ENCODE measurements around the gene CLUH.
A peak's percentile ranks its signal among the peaks of the same experiment; 100 is the strongest.
"Not testable (repeated sequence)": the region's sequence is repeated elsewhere in the genome, so short reads cannot be mapped to it uniquely, and the experiment has no call there.

Gene CLUH

DNA sequence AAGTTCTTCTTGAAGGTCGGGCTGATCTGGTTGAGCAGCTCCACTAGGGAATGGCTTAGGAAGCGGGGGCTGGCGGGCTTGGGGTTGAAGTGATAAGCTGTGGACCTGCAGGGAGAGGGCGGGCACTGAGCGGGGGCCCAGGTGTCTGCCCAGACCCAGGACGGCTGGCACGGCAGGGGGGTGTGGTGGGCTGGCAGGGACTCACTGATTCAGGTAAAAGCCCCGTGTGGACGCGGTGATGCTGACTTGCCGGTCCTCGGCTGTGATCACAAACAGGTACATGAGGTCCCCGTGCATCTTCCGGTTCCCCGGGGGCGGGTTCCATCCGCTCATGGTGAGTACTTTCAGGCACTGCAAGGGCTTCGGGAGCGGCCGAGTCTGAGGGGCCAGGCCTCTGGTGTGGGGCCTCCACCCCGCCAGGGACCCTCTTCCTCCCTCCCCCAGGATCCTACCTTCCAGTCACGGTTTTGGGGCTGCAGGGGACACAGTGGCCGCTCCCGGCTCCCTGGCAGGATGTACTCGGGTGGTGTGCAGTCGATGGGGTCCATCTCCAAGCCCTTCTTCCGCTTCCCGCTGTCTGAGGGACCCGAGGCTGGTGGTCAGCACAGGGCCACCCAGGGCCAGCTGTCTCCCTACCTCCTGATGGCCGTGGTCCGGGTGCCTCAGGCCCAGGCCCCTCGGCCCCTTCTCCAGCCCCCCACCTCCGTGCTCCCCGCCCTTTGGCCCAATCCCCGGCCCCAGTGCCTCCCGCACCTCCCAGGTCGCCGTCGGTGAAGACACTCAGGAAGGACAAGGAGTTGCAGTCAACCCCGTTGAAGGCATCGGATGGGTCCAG, 10.2 kb downstream of the CLUH start:
- DNase-seq = no peak

DNA sequence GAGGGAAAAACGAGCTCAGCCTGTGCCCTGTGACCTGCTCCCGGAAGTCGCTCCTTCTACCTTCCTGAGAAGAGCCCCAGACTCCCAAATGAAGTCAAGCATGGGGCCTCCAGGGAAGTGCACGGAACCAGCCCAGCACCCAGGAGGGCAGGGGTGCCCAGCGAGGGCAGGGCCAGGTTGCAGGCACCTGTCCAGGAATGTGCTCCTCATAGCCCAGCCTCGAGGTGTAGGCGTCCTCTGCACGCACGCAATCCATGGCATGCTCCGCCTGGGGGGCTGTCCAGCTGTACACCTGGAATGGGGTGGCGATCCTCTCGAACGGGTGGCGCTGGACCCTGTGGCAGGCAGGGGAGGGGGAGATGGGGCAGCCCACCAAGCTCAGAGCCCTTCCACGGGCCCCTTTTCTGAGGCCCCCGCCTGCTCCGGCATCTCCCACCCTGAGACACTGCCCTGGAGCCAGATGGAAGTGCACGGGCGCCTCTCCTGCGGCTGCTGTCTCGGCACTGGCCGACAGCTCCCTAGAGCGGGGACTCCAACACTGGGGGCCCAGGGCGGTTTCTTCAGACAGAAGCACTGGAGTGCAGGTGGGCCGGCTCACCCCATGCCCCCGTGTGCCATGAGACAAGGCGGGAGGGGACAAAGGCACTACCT, 10.9 kb downstream of the CLUH start:
- no peak for DNase-seq

DNA sequence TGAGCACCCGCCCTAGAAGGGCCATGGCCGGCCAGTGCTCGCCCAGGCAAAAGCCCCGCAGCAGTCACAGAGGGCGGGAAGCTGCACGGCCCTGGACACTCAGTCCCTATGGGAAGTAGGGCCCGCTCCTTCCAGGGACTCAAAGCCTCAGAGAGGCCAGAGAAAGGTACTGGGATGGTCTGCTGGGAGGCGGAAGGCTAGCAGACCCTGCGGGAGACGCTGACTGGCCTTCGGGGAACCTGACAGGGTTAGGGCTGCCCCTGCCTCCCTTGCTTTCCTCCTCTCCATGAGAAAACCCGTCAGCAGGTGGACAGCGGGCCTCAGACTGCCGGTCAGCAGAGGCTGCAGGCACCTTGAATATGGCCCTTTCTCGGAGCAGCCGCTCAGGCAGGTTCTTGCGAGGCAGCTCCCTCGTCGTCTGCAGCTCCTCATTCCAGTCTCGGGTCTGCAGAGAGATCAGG, 11.5 kb downstream of the CLUH start:
- DNase-seq = no peak

DNA sequence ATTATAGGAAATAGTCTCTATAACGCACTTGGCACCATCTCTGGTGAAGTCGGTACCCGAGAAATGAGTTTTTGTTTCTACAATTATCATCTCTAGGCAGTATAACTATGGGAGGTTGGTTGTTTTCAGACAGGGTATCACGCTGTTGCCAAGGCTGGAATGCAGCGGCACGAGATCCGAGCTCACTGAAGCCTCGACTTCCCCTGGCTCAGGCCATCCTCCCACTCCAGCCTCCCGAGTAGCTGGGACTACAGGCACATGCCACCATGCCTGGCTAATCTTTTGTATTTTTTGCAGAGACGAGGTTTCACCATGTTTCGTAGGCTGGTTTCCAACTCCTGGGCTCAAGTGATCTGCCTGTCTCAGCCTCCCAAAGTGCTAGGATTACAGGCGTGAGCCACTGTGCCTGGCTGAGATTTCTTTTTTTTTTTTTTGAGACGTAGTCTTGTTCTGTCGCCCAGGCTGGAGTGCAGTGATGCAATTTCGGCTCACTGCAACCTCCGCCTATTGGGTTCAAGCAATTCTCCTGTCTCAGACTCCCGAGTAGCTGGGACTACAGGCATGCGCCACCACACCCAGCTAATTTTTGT, 12.3 kb downstream of the CLUH start:
- DNase-seq = not testable (repeated sequence)

DNA sequence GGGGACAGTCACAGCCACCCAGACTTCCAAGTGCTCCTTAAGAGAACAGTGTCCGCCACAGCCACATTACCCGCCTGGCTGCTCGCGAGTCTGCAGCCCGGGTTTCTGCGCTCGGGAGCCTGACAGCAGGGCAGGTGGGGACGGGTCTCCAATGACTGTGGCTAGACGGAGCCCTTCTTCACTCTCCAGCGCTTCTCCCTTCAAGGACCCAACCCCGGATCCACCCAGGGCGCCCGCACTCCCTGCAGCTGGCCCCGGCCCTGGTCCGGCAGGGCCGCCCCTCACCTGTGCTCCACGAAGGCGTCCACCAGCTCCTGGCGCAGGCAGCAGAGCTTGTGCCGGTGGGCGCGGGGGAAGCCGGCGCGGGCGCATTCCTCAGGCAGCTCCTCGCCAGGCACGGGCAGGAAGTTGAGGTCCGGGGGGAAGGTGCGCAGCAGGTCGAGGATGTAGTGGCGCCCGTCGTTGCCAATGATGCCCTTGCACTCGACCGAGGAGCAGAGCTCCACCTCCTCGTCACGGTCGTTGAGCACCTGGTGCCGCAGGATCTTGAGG, 13.9 kb downstream of the CLUH start:
- DNase-seq = no peak

DNA sequence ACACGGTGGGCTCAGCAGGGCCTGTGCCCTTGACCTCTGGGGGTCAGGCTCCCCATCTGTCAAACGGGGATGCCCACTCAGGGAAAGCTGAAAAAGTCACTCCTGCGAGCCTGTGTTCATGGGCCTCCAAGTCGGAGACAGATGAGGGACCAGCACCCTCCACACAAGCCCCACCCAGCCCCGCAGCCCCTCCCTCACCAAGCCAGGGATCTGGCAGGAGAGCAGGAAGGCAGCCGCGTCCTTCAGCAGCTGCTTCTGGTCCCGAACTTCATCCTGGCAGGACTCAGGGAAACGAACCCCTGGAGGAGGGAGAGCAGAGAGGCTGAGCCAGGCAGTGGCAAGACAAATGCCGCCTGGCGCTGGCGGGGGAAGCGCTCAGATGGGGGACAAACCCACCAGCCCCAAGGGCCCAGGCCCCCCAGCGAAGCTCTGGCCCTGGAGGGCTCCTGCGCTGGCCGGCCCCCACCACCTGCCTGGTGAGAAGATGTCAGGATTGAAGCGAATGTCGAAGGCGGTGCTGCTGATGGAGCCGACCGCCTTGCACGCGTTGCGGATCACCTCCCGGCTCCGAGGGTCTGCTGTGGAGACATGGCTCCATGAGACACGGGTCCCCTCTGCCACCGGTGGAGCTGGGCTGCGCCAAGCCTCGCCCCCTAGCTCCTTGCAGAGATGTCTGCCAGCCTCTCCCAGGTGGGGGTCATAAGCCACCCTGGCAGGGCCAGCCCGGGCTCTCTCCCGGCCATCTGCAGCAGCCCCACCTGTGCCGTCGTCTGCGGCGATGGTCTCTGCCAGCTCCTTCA, 15.4 kb downstream of the CLUH start:
- DNase-seq = no peak

DNA sequence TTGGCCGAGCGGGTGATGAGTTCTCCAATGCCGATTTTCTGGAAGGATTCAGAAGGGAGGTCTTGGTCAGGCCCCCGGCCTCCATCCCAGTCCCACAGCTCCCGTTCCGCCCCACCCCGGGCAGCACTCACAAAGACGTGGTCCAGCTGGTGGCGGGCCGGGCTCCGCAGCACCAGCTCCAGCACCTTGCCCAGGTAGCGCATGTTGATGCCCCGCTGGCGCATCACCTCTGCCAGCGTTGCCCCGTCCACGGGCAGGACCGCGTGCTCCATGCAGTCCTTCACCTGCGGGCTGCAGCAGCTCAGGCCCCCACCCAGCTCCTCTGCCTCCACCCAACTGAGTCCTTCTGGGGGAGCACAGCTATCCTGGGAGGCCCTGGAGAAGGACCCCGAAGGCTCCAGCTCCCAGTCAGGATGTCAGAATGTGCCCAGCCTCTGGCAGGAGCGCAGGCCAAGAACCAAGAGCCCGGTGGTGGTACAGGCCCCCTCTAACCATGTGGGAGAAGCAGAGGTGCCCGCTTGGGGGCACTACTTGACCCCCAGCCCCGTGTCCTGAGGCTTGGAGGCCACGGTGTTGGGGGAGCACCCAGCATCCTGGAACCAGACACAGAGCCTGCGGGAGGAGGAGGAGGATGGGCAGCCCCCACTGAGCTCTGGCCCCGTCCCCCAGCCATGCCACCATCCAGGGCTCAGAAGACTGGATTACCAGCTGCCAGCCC, 16.2 kb downstream of the CLUH start:
- DNase-seq = no peak

DNA sequence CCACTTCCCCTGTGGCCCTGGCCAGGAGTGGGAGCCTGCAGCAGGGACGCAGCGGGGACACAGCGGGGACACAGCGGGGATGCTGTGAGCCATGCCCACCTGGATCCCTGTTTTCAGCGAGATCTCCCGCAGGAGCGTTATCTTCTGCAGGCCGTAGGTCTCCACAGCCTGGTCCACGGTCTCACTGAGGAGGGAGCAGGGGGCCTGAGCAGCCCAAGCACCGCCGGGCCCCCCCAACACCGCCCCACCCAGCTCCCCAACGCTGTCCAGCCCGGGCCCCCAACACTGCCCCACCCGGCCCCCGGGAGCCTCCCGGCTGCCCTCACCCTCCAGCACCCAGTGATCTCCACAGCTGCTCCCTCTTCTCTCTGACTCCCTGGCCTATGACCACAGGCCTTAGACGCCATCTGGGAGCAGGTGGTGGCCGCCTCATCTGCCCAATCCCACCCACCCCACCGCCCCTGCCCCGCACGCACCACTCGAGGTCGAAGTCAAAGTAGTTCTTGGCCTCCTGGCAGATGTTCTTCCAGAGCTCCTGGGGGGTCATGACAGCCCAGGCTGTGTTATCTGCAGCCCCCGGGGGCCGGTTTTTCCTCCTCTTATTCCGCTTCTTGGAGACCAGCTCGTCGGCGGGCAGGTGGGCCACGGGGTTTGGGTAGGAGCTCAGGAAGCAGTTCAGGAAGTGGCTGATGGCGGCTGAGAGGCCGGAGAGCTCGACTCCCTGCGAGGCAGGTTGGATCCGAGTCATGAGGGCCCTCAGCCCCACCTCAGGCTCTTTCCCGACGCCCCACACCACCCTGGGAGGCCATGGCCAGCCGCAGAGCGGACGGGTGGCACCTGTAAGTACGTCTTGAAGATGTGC, 17.0 kb downstream of the CLUH start:
- DNase-seq = no peak

DNA sequence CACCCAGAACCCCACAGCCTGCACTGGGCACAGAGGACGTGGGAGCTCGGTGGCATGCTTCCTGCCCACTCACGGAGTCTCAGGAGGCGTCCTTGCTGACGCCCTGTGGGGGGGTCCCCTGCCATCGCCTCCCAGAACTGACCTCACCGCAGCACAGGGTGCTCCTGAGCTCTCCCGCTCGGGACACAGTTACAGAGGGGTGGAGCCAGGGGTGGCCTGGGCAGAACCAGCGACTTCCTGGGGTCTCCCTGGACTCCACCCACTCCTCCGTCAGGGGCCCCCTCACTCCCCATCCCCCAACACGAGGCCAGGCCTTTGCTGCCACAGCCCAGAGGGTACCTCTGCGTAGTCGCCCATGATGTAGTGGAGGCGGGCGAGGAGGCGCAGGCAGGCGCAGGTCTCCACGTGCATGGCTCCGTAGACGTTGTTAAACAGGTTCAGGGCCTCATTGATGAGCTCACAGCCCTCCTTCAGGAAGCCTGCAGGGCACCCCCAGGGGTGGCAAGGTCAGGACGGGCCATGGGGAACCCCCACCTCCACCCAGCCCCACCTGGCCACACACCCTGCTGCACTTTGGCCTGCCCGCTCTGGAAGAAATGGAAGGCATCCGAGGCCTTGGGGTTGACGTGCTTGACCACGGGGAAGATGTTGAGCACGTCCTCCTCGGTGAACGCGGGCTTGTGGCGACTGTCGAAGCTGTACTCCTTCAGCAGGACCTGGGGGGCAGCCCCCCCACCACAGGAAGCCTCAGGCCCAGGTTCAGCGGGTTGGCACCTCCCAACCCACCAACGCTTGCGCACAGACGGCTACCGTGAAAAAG, 17.8 kb downstream of the CLUH start:
- no peak for DNase-seq

DNA sequence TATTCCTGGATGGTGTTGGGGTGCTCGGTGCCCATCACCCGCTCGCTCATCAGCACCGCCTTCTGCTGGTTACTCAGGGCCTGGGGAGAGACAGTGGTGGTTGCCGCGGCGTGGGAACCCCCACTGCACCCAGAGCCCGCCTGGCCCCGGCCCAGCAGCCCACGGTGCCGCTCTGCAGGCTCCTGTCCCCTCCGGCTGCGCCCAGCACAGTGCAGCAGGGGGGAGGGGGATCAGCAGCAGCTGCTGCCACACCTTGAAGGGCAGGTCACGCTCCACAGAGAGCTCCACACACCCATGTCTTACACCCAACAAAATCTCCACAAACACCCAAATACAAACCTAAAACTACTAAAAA, 18.8 kb downstream of the CLUH start:
- no peak for DNase-seq

DNA sequence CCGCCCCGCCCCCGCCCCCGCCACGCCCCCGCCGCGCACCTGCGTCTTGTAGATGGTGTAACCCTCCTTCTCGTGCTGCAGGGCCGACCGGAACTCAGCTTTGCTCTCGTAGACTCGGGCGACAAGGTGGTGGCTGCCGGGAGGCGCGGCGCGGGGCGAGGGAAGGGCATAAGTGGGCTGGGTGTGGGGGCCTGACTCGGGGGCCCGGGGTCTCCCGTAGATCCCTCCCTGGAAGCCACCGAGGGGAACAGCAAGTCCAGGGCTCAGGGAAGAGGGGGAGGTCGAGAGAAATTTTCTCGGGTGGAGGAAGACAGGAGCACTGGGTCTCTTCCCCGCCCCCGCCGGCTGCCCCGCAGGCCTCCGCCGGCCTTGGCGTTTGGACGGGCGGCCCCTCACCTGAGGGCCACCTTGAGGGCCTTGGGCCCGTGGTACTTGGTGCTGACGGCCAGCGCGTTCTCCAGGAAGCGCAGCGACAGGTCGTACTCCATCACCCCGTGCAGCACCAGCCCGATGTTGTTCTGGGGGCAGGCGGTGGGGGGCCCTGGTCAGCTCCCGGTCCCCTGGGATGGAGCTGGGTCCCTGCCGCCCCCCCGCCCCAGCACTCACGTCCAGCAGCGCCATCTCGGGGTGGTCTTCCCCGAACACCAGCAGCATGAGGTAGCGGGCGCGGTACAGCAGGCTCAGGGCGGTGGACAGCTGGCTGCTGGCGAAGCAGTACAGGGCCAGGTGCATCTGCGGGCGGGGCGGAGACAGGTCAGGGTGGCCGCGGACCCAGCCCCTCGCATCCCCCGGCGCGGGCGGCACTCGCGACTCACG, 19.4 kb downstream of the CLUH start:
- no peak for DNase-seq

DNA sequence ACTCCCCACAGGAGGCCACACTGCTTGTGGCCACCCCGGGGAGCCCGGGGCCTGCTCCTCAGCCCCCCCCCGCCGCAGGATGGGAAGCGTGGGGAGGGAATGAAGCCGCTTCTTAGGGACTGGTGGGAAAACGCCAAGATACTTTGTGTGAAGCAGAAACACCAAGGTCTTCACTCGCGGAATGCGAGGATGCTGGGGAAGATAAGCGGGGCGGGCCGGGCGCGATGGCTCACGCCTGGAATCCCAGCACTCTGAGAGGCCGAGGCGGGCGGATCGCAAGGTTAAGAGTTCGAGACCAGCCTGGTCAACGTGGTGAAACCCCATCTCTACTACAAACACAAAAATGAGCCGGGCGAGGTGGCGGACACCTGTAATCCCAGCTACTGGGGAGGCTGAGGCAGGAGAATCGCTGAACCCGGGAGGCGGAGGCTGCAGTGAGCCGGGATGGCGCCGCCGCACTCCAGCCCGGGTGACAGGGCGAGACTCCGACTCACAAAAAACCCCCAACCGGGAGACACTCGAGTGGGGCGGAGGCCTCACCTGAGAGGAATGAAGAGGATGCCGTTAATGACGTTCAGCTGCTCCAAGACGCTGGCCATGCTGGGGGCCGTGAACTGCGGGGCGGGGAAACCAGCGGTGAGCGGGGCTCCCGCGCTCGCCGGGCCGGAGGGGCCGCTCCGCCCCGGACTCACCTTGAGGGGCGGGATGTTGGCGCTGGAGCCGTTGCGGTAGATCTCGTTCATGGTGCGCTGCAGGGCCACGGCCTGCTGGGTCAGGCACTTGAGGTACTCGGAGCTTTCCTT, 20.3 kb downstream of the CLUH start:
- DNase-seq = no peak

DNA sequence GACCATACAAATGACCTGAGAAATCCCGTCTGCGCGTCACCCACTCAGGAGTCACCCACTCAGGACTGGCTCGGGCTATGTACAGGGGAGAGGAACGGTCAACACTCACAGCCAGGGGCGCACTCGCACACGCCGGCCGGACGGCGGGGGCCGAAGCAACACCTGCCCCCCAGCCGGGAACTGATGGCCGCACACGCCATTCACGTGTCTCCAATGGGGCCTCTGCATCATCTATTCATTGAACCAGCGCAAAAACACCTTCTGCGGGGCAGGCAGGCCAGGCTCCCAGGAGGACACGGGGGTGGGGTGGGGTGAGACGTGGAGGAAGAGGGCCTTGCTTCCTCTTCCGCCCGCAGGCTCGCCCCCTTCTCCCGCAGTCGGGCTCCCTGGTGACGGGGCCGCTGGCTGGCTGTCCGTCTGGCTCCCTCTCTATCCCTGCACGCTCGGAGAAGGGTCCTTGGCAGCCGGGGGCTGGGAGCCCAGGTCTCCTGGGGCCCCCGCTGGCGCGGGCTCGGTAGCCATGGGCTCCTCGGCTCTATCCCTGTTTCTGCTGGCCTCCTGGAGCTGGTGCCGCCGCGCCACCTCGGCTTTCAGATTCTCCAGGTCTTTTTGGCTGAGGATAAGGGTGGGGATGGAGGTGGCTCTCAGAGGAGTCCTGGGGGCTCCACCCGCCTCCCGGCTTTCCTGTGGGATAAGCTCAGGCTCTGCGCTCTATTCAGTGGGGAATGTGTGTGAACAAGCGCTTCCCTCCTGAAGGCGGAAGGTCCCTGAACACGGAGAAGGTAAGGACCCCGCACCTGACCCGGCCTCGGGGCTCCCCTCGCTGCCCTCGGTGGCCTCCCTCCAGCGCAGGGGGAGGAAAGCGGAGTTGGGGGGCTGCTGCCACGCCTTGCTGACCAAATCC, 21.1 kb downstream of the CLUH start:
- no peak for DNase-seq

DNA sequence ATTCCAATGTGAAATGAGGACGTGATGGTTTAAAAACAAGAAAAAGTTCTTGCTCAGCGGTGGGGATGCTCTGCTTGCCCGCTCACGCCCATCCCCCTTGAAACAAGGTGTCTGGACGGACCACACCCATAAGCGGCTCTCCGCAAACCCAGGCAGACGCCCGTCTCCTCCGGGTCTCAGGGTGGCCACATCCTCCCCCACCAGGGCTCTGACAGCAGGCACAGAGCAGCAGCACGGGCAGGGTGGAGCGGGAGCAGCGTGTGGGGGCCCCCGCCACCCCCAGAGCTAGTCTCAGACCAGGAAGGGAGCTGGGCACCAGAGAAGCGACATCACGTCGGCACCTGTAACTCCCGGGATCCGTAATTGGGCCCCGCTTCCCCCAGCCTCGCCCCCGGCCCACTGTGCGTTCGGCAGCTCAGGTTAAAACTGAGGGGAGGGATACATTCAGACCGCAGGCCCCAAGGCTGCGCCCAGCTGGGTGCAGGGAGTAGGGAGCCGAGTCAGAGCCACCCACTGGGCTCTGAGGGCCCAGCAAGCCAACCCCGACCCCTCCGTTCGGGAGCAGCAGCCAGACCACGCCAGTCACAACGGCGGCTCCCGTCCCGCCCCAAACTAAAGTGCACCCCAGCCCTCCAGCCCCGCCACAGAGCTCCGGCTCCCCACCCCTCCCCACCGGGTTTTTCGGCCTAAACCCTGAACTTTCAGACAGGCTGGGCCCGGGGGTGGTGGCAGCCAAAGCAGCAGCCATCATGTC, 22.0 kb downstream of the CLUH start:
- no peak for DNase-seq

DNA sequence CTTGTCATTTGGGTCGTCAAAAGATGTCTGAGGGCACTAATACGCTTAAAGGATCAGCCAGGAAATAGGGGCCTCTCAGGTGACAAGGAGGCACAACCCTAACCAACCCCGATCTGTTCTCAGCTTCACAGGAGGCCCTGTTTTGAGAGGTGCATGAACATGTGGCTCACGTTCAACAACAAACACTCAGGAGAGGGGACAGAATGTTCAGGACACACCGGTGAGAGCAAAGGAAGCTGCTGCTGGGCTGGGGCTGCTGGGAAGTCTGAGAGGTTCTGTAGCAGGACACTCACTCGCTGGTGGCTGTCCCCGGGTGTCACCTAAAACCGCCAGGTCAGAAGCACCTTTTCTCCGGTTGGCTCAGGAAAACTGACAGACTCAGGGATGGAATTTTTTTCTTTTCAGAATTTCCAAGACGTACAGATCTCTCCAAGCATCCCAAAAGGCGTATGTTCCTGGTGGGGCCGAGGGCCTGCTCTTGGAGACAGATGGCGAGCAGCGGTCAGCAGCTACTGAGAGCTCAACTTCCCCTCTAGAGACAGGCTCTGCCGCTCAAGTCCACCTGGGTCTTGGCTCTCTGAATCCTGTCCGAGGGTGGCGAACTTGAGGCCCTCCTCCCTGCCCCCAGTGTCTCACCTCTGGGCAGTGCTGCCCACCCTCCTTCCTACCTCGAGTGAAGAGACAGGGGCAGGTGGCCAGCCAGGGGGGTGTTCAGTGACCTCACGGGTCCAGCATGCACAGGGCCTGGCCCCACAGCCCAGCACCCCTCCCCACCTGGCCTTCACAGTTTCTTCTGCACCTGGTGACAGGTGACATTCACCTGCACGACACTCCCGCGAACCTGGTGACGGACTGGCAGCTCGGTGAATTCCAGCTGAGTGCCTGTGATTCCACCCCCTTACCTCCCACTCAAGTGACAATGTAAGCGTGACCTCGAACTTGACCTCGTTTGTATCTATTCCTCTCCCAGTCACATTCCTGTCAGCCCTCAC, 22.9 kb downstream of the CLUH start:
- peak in 1 of 2 experiments; percentile 5 for DNase-seq

DNA sequence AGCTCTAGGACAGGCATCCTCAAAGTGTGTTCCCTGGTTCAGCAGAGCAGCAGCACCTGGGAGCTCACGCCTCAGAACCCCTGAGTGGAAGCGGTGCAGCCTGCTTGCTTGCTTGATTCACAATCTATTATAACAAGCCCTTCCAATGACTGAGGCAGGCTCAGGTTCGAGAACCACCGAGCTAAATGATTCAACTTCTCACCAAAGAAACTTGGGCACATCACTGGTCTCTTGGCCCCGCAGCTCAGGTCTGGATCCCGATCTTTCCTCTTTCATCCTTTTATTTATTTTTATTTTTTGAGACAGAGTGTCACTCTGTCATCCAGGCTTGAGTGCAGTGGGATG, 24.5 kb downstream of the CLUH start:
- DNase-seq = no peak
